Neuron (in vitro differentiated cells): ENCODE results near the gene CCDC73.
A peak's percentile ranks its signal among the peaks of the same experiment; 100 is the strongest.
"Not testable (repeated sequence)": the region's sequence is repeated elsewhere in the genome, so short reads cannot be mapped to it uniquely, and the experiment has no call there.

Experiments
- H2AFZ ChIP-seq: one replicate; pipeline ENCODE4 v1.6.1; 2013; ENCODE audit warnings: low read depth, mild to moderate bottlenecking, inconsistent platforms, low read length, moderate library complexity
- H3K27me3 ChIP-seq: one replicate; pipeline ENCODE4 v1.6.1; 2013; ENCODE audit warnings: low read length; ENCODE audit not compliant: insufficient read depth
- H3K36me3 ChIP-seq: one replicate; pipeline ENCODE4 v1.6.1; 2013; ENCODE audit warnings: low read length; ENCODE audit not compliant: insufficient read depth
- H3K4me1 ChIP-seq: one replicate; pipeline ENCODE4 v1.6.1; 2013; ENCODE audit warnings: low read length; ENCODE audit not compliant: insufficient read depth
- H3K4me3 ChIP-seq: 2 replicates; pipeline ENCODE4 v1.5.1; 2013; ENCODE audit warnings: mild to moderate bottlenecking, low read length, moderate library complexity
- H3K9me3 ChIP-seq: one replicate; pipeline ENCODE4 v1.6.1; 2013; ENCODE audit warnings: low read length

CCDC73 gene

GRCh38 chr11:32826113-32826512 lies 31.7 kb upstream of the CCDC73 start:
- no peaks in the 10 kb centered on the region for H3K36me3 ChIP-seq
- H3K27me3 ChIP-seq, result peaks cover 43% of the 10 kb centered on the region
- H2AFZ ChIP-seq, result no peak overlapping the region
- no peak overlapping the region for H3K4me3 ChIP-seq
- peaks cover 8% of the 10 kb centered on the region for H3K4me1 ChIP-seq
- H3K9me3 ChIP-seq, result no peaks in the 10 kb centered on the region

GRCh38 chr11:32823617-32824016 lies 29.2 kb upstream of the CCDC73 start:
- H3K4me1 ChIP-seq, H3K9me3 ChIP-seq, H2AFZ ChIP-seq, H3K36me3 ChIP-seq, H3K4me3 ChIP-seq: not testable (repeated sequence)
- H3K27me3 ChIP-seq, result peaks cover 18% of the 10 kb centered on the region

GRCh38 chr11:32821917-32822560 lies 27.6 kb upstream of the CCDC73 start:
- no peak overlapping the region for H2AFZ ChIP-seq
- peaks cover 7% of the 10 kb centered on the region for H3K27me3 ChIP-seq
- no peaks in the 10 kb centered on the region for H3K9me3 ChIP-seq
- H3K4me1 ChIP-seq, result no peaks in the 10 kb centered on the region
- H3K36me3 ChIP-seq, result no peaks in the 10 kb centered on the region
- H3K4me3 ChIP-seq, result no peak overlapping the region

- H3K4me3 ChIP-seq, result no peak overlapping the region
- H3K4me1 ChIP-seq, result no peaks in the 10 kb centered on the region
- H3K36me3 ChIP-seq, result no peaks in the 10 kb centered on the region
- H2AFZ ChIP-seq, result no peak overlapping the region
- H3K9me3 ChIP-seq, result no peaks in the 10 kb centered on the region
- H3K27me3 ChIP-seq, result peaks cover 7% of the 10 kb centered on the region
Measured at GRCh38 chr11:32821517-32821916, 27.1 kb upstream of the CCDC73 start.

GRCh38 chr11:32820497-32820896 lies 26.0 kb upstream of the CCDC73 start:
- Histone ChIP-seq H2AFZ (no peak overlapping the region), H3K27me3 (peaks cover 6% of the 10 kb centered on the region), H3K9me3 (no peaks in the 10 kb centered on the region), H3K4me3 (no peak overlapping the region), H3K4me1 (no peaks in the 10 kb centered on the region), H3K36me3 (no peaks in the 10 kb centered on the region)

GRCh38 chr11:32819187-32819586 lies 24.7 kb upstream of the CCDC73 start:
- peaks cover 7% of the 10 kb centered on the region for H3K27me3 ChIP-seq
- H3K4me1 ChIP-seq, result no peaks in the 10 kb centered on the region
- no peak overlapping the region for H3K4me3 ChIP-seq
- H3K36me3 ChIP-seq, result no peaks in the 10 kb centered on the region
- H3K9me3 ChIP-seq, result no peaks in the 10 kb centered on the region
- no peak overlapping the region for H2AFZ ChIP-seq

- H3K4me1 ChIP-seq, result no peaks in the 10 kb centered on the region
- H3K36me3 ChIP-seq, result no peaks in the 10 kb centered on the region
- no peaks in the 10 kb centered on the region for H3K9me3 ChIP-seq
- H3K27me3 ChIP-seq, result peaks cover 7% of the 10 kb centered on the region
- H2AFZ ChIP-seq, result no peak overlapping the region
- no peak overlapping the region for H3K4me3 ChIP-seq
Measured at GRCh38 chr11:32817852-32818183, 23.4 kb upstream of the CCDC73 start.

- H3K36me3 ChIP-seq, result no peaks in the 10 kb centered on the region
- no peak overlapping the region for H2AFZ ChIP-seq
- H3K9me3 ChIP-seq, result no peaks in the 10 kb centered on the region
- no peaks in the 10 kb centered on the region for H3K4me1 ChIP-seq
- H3K27me3 ChIP-seq, result peaks cover 7% of the 10 kb centered on the region
- H3K4me3 ChIP-seq, result no peak overlapping the region
Measured at GRCh38 chr11:32817181-32817851, 22.9 kb upstream of the CCDC73 start.

GRCh38 chr11:32809313-32809712 lies 14.9 kb upstream of the CCDC73 start:
- H3K27me3 ChIP-seq, result no peaks in the 10 kb centered on the region
- H3K36me3 ChIP-seq, result no peaks in the 10 kb centered on the region
- no peaks in the 10 kb centered on the region for H3K4me1 ChIP-seq
- no peaks in the 10 kb centered on the region for H3K9me3 ChIP-seq
- H3K4me3 ChIP-seq, result no peak overlapping the region
- H2AFZ ChIP-seq, result peak overlapping the region; percentile 54

GRCh38 chr11:32796425-32796824 lies 2.0 kb upstream of the CCDC73 start:
- no peaks in the 10 kb centered on the region for H3K9me3 ChIP-seq
- H3K4me1 ChIP-seq, result peaks cover 2% of the 10 kb centered on the region
- H2AFZ ChIP-seq, result no peak overlapping the region
- H3K4me3 ChIP-seq, result no peak overlapping the region
- peaks cover 5% of the 10 kb centered on the region for H3K27me3 ChIP-seq
- no peaks in the 10 kb centered on the region for H3K36me3 ChIP-seq

GRCh38 chr11:32792948-32793475 lies 1.4 kb downstream of the CCDC73 start:
- H3K4me1 ChIP-seq, result peaks cover 2% of the 10 kb centered on the region
- no peaks in the 10 kb centered on the region for H3K36me3 ChIP-seq
- H3K9me3 ChIP-seq, result no peaks in the 10 kb centered on the region
- peaks cover 7% of the 10 kb centered on the region for H3K27me3 ChIP-seq
- H2AFZ ChIP-seq, result no peak overlapping the region
- H3K4me3 ChIP-seq, result no peak overlapping the region

- Histone ChIP-seq H3K4me3 (no peak overlapping the region), H2AFZ (no peak overlapping the region), H3K4me1 (peaks cover 2% of the 10 kb centered on the region), H3K9me3 (no peaks in the 10 kb centered on the region), H3K36me3 (no peaks in the 10 kb centered on the region), H3K27me3 (peaks cover 7% of the 10 kb centered on the region)
Measured at GRCh38 chr11:32792111-32792947, 2.1 kb downstream of the CCDC73 start.

- peaks cover 7% of the 10 kb centered on the region for H3K27me3 ChIP-seq
- H2AFZ ChIP-seq, result no peak overlapping the region
- H3K4me3 ChIP-seq, result no peak overlapping the region
- H3K4me1 ChIP-seq, result peaks cover 2% of the 10 kb centered on the region
- no peaks in the 10 kb centered on the region for H3K36me3 ChIP-seq
- no peaks in the 10 kb centered on the region for H3K9me3 ChIP-seq
Measured at GRCh38 chr11:32790916-32791315, 3.5 kb downstream of the CCDC73 start.
